Measurements from ENCODE around the gene CHD9.

DNA sequence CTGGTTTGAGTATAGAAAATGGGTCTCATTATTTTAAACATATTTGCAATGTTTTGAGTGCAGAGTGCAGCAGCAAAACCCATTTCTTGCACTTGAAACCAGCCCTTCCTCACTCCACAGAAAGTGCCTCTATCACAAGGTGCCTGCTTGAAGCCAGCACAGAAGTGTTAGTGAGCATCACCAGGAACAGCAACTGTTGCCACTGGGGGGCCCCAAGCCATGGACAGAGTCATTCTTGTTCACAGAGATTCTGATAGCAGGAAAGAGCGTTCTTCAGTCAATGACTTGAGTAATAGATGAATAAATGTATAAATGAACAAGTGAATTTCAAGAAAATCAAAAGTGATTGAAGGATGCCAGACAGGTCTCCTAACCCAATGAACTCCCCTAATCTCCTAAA, 47.7 kb upstream of the CHD9 start:
- TF ChIP-seq, protein P1, sequence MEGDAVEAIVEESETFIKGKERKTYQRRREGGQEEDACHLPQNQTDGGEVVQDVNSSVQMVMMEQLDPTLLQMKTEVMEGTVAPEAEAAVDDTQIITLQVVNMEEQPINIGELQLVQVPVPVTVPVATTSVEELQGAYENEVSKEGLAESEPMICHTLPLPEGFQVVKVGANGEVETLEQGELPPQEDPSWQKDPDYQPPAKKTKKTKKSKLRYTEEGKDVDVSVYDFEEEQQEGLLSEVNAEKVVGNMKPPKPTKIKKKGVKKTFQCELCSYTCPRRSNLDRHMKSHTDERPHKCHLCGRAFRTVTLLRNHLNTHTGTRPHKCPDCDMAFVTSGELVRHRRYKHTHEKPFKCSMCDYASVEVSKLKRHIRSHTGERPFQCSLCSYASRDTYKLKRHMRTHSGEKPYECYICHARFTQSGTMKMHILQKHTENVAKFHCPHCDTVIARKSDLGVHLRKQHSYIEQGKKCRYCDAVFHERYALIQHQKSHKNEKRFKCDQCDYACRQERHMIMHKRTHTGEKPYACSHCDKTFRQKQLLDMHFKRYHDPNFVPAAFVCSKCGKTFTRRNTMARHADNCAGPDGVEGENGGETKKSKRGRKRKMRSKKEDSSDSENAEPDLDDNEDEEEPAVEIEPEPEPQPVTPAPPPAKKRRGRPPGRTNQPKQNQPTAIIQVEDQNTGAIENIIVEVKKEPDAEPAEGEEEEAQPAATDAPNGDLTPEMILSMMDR (conservative IDR thresholded peaks at IDR 0.05), result 0 out of 2 replicates have a peak, but pooled peaks have one; percentile 6
- TF ChIP-seq ZFX (IDR thresholded peaks at IDR 0.05), result no peak

Data from C4-2B (cell line).